H1 (cell line): ENCODE data around the gene CIB2. TPM values are rescaled to one million over a fixed set of nuclear protein-coding genes. Genes with fewer than 3 reads are reported as not detected.

Experiments used
- CHD1 ChIP-seq: IDR thresholded peaks from 2 replicates; pipeline ENCODE4 v1.6.1; 2012; ENCODE audit warnings: low read depth, low read length, improper control_type of control experiment
- CTBP2 ChIP-seq: IDR thresholded peaks from 2 replicates; pipeline ENCODE4 v1.7.0; 2011; ENCODE audit warnings: borderline replicate concordance, mild to moderate bottlenecking, moderate library complexity, mixed read lengths, low read length; ENCODE audit not compliant: insufficient read depth, insufficient read length
- EZH2 ChIP-seq: fragments of 200-600 bp; sonication (generic); IDR thresholded peaks from 2 replicates; pipeline ENCODE4 v1.7.1; 2012; ENCODE audit warnings: low read depth, mild to moderate bottlenecking, moderate library complexity, low read length, inconsistent platforms; ENCODE audit not compliant: severe bottlenecking
- GTF2F1 ChIP-seq: IDR thresholded peaks from 2 replicates; pipeline ENCODE4 v1.6.1; 2012; ENCODE audit warnings: low read depth, low read length, improper control_type of control experiment, borderline replicate concordance
- KDM5A ChIP-seq: fragments of 200-600 bp; IDR thresholded peaks from 2 replicates; pipeline ENCODE4 v1.7.1; 2012; ENCODE audit warnings: mild to moderate bottlenecking, low read length, inconsistent platforms, mixed read lengths
- YY1 ChIP-seq: IDR thresholded peaks from 2 replicates; pipeline ENCODE4 v1.6.1; 2011; ENCODE audit warnings: low read depth, mild to moderate bottlenecking, low read length
- polyA plus RNA-seq, 7 experiments: library from polyadenylated mRNA; depleted of rRNA in 3 of 7; stranded (reverse) in 5 of 7; unstranded in 2 of 7; fragments of >200 nt in 5 of 7; fragments of 200-250 nt in 2 of 7; gene quantifications; 1 replicate in 5 of 7; 2 replicates in 1 of 7; 4 replicates in 1 of 7; pipeline versions ENCODE4 v1.2.1 to v1.2.3, GENCODE V29; 2011 to 2013; ENCODE audit warnings: missing spikeins in 2 of 7, mixed read lengths in 2 of 7
- total RNA-seq: library from RNA; stranded (reverse); fragmentation: NEBNext Ultra II Directional; extraction: Animal tissue kit (Norgen Biotek cat#: 25700); gene quantifications from 2 replicates; pipeline ENCODE4 v1.2.1, GENCODE V29; 2021

Gene CIB2
- total and polyA plus RNA-seq, 2 of the 8 experiments (the other 6 are each of a cell fraction or from before 2014, with no cell fraction given) = 41.5 to 45.8 TPM

DNA sequence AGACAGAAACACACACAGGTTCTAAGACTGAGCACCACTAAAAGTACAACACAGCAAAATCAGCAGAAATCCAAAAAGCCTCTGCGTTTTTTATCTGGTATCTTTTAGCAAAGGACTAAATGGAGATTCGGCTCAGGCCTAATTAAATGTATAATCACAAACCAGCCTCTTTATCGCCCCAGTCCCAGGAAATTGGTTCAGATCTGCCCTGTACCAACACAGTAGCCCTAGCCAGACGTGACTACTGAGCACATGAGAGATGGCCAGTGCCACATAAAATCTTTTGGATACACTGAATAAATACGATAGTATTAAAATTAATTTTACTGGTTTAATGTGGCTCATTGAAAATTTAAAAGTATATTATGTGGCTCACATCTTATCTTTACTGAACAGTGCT is 73.4 kb downstream of the CIB2 start (continued):
- TF ChIP-seq KDM5A = no peak
- no peak for TF ChIP-seq GTF2F1
- TF ChIP-seq YY1 = no peak
- no peak for TF ChIP-seq EZH2
- TF ChIP-seq CHD1 = no peak
- no peak for TF ChIP-seq CTBP2
